CD14-positive monocyte (primary cell): ENCODE data around the gene N4BP2L2. TPM values are rescaled to one million over a fixed set of nuclear protein-coding genes. Genes with fewer than 3 reads are reported as not detected.
A peak's percentile ranks its signal among the peaks of the same experiment; 100 is the strongest.

ENCODE experiments used
- DNase-seq, 3 donors: peaks; one replicate each; pipeline ENCODE4 v3.0.0-alpha.2; 2011 to 2022
- H2AFZ ChIP-seq: 2 replicates; pipeline ENCODE4 v1.6.0; 2012; ENCODE audit warnings: mild to moderate bottlenecking, low read depth, low read length, inconsistent platforms; ENCODE audit not compliant: insufficient read depth, poor library complexity, severe bottlenecking
- H3K27ac ChIP-seq, 2 donors: 1 replicate in 1 of 2; 2 replicates in 1 of 2; pipeline ENCODE4 v1.5.1; 2012 to 2013; ENCODE audit warnings: low read length in 2 of 2, control low read depth in 1 of 2, inconsistent platforms in 1 of 2, low read depth in 1 of 2, mild to moderate bottlenecking in 1 of 2
- H3K27me3 ChIP-seq, 2 donors: one replicate each; pipeline versions ENCODE4 v1.6.0 to v1.6.1; 2011 to 2013; ENCODE audit warnings: low read length in 2 of 2; ENCODE audit not compliant: control insufficient read depth in 2 of 2, insufficient read depth in 2 of 2
- H3K36me3 ChIP-seq, 2 donors: replicated peaks in 1 of 2; 1 replicate in 1 of 2; 2 replicates in 1 of 2; pipeline versions ENCODE4 v1.5.1 to v1.6.1; 2012 to 2013; ENCODE audit warnings: low read length in 2 of 2, control low read depth in 1 of 2, inconsistent platforms in 1 of 2, mild to moderate bottlenecking in 1 of 2; ENCODE audit not compliant: insufficient read depth in 2 of 2, control insufficient read depth in 1 of 2
- H3K4me1 ChIP-seq, 2 donors: 1 replicate in 1 of 2; 2 replicates in 1 of 2; pipeline versions ENCODE4 v1.5.1 to v1.6.1; 2012 to 2013; ENCODE audit warnings: low read length in 2 of 2, control low read depth in 1 of 2, inconsistent platforms in 1 of 2, mild to moderate bottlenecking in 1 of 2, moderate library complexity in 1 of 2; ENCODE audit not compliant: insufficient read depth in 2 of 2, control insufficient read depth in 1 of 2
- H3K4me2 ChIP-seq: replicated peaks from 2 replicates; pipeline ENCODE3; 2012; ENCODE audit warnings: low read length, moderate library complexity, mild to moderate bottlenecking; ENCODE audit not compliant: poor library complexity, severe bottlenecking; ENCODE audit errors: extremely low read depth
- H3K4me3 ChIP-seq, 3 experiments: fragments of 200-600 bp in 1 of 3; sonication (generic) in 1 of 3; replicated peaks in 1 of 3; 1 replicate in 2 of 3; 2 replicates in 1 of 3; pipeline ENCODE4 v1.5.1; 2011 to 2013; ENCODE audit warnings: low read length in 3 of 3, mild to moderate bottlenecking in 3 of 3, control low read depth in 2 of 3, low read depth in 2 of 3, inconsistent platforms in 1 of 3, moderate library complexity in 1 of 3
- H3K79me2 ChIP-seq: 2 replicates; pipeline ENCODE4 v1.6.0; 2012; ENCODE audit warnings: mild to moderate bottlenecking, control low read depth, inconsistent platforms, low read length, moderate library complexity; ENCODE audit not compliant: insufficient read depth
- H3K9ac ChIP-seq: 2 replicates; pipeline ENCODE4 v1.6.0; 2017; ENCODE audit warnings: low read length, mild to moderate bottlenecking; ENCODE audit not compliant: insufficient read depth, poor library complexity, severe bottlenecking
- H3K9me3 ChIP-seq, 2 donors: replicated peaks in 1 of 2; 1 replicate in 1 of 2; 2 replicates in 1 of 2; pipeline versions ENCODE4 v1.5.1 to v1.6.1; 2012 to 2013; ENCODE audit warnings: low read length in 2 of 2, control low read depth in 1 of 2; ENCODE audit not compliant: control insufficient read depth in 1 of 2, insufficient read depth in 1 of 2
- H4K20me1 ChIP-seq: 2 replicates; pipeline ENCODE4 v1.6.0; 2012; ENCODE audit warnings: mild to moderate bottlenecking, low read length, control low read depth, moderate library complexity; ENCODE audit not compliant: insufficient read depth
- H3K27ac Mint-ChIP-seq, 7 donors: one replicate each; pipeline ENCODE4 v1.8.0; 2020; ENCODE audit warnings: mild to moderate bottlenecking in 7 of 7, mixed read lengths in 7 of 7, moderate library complexity in 6 of 7, inconsistent platforms in 2 of 7
- H3K27me3 Mint-ChIP-seq, 3 donors: one replicate each; pipeline ENCODE4 v1.8.0; 2021 to 2022; ENCODE audit warnings: low read depth in 3 of 3, mild to moderate bottlenecking in 3 of 3, mixed read lengths in 3 of 3, moderate library complexity in 3 of 3, inconsistent platforms in 1 of 3
- H3K36me3 Mint-ChIP-seq, 2 donors: one replicate each; pipeline ENCODE4 v1.8.0; 2020; ENCODE audit warnings: mixed read lengths in 2 of 2, inconsistent platforms in 1 of 2, mild to moderate bottlenecking in 1 of 2
- H3K4me1 Mint-ChIP-seq: one replicate; pipeline ENCODE4 v1.8.0; 2020; ENCODE audit warnings: mild to moderate bottlenecking, mixed read lengths
- H3K4me3 Mint-ChIP-seq, 2 donors: one replicate each; pipeline ENCODE4 v1.8.0; 2020; ENCODE audit warnings: mild to moderate bottlenecking in 2 of 2, mixed read lengths in 2 of 2, moderate library complexity in 1 of 2
- H3K9me3 Mint-ChIP-seq, 7 donors: one replicate each; pipeline ENCODE4 v1.8.0; 2020 to 2022; ENCODE audit warnings: mixed read lengths in 7 of 7, mild to moderate bottlenecking in 6 of 7, moderate library complexity in 6 of 7, inconsistent platforms in 2 of 7
- CTCF ChIP-seq: fragments of 200-600 bp; IDR thresholded peaks from one replicate; pipeline ENCODE4 v1.8.0; 2022; ENCODE audit warnings: antibody characterized with exemption, mild to moderate bottlenecking
- WGBS: methylation state at CpG from one replicate; pipeline ENCODE4 v1.1.5; 2013; ENCODE audit warnings: missing lambda C conversion rate; ENCODE audit not compliant: insufficient coverage; 5-methylcytosine and 5-hydroxymethylcytosine counted together
- intact Hi-C, 2 donors: fragments of 100-400 bp; cut with micrococcal nuclease; formaldehyde crosslinking; loops; one replicate each; pipeline versions ENCODE4 v1.15.0 to v1.15.1; 2023
- polyA plus RNA-seq, 3 donors: library from polyadenylated mRNA; depleted of rRNA in 1 of 3; unstranded in 2 of 3; stranded (reverse) in 1 of 3; fragments of 300-500 nt in 2 of 3; fragments of >200 nt in 1 of 3; fragmentation: Illumina TruSeq in 2 of 3; gene quantifications; 1 replicate in 2 of 3; 2 replicates in 1 of 3; pipeline ENCODE4 v1.2.3, GENCODE V29; 2012 to 2021

The N4BP2L2 gene
- polyA plus RNA-seq, 3 donors = 94.2 to 105 (median 96.4) TPM

GRCh38 chr13:32446220-32446619 is 92.4 kb downstream of the N4BP2L2 start:
- peaks cover 41 to 46% of the 10 kb centered on the region in 2 donors for H3K4me1 ChIP-seq
- H3K4me1 Mint-ChIP-seq = peaks cover 48% of the 10 kb centered on the region
- intact Hi-C loops = no loop called here

GRCh38 chr13:32445461-32445860 is 93.1 kb downstream of the N4BP2L2 start:
- Histone ChIP-seq H3K9me3 (no peaks in the 10 kb centered on the region), H3K27ac (peak overlapping the region in 1 of 2 donors; percentile 77), H3K4me2 (no peak overlapping the region), H3K4me1 (peaks cover 41 to 46% of the 10 kb centered on the region in 2 donors), H3K9ac (no peak overlapping the region), H2AFZ (no peak overlapping the region), H3K27me3 (no peaks in the 10 kb centered on the region), H3K4me3 (no peak overlapping the region), H4K20me1 (no peaks in the 10 kb centered on the region), H3K79me2 (no peaks in the 10 kb centered on the region), H3K36me3 (no peaks in the 10 kb centered on the region)
- WGBS = no CpG with 5 or more reads among the region's 2 CpGs
- Mint-ChIP-seq H3K9me3 (no peaks in the 10 kb centered on the region), H3K27ac (peak overlapping the region in 1 of 7 donors; percentile 34), H3K4me1 (peaks cover 48% of the 10 kb centered on the region), H3K36me3 (no peaks in the 10 kb centered on the region), H3K4me3 (no peak overlapping the region), H3K27me3 (no peaks in the 10 kb centered on the region)
- intact Hi-C loops = no loop called here
- TF ChIP-seq CTCF = no peak
- no peak for DNase-seq

More at GRCh38 chr13:32446220-32446619, 92.4 kb downstream of the N4BP2L2 start:
- no CpG with 5 or more reads among the region's 3 CpGs for WGBS
- Histone ChIP-seq H3K36me3 (no peaks in the 10 kb centered on the region), H3K4me3 (peak overlapping the region in 1 of 3 experiments; percentile 39), H4K20me1 (no peaks in the 10 kb centered on the region), H3K79me2 (no peaks in the 10 kb centered on the region), H3K27me3 (no peaks in the 10 kb centered on the region), H3K27ac (peak overlapping the region in 1 of 2 donors; percentile 77), H2AFZ (peak overlapping the region; percentile 8), H3K4me2 (peak overlapping the region; percentile 38), H3K9ac (no peak overlapping the region), H3K9me3 (no peaks in the 10 kb centered on the region)
- H3K4me3 Mint-ChIP-seq = no peak overlapping the region
- H3K9me3 Mint-ChIP-seq = peaks cover 0 to 2% (median 0%) of the 10 kb centered on the region in 7 donors
- no peak for TF ChIP-seq CTCF
- no peaks in the 10 kb centered on the region for H3K27me3 Mint-ChIP-seq
- no peak for DNase-seq
- H3K27ac Mint-ChIP-seq = peak overlapping the region in 2 of 7 donors; percentile 91 to 93
- H3K36me3 Mint-ChIP-seq = no peaks in the 10 kb centered on the region
